Omental fat pad (tissue), 4 donors: ENCODE data around the gene PKD2L1. TPM values are rescaled to one million over a fixed set of nuclear protein-coding genes. Genes with fewer than 3 reads are reported as not detected.
"Not testable (repeated sequence)": the region's sequence is repeated elsewhere in the genome, so short reads cannot be mapped to it uniquely, and the experiment has no call there.

ENCODE experiments used
- ATAC-seq: fragments of 150-250 bp; one replicate; pipeline ENCODE4 v1.9.1; 2016; ENCODE audit warnings: mild to moderate bottlenecking, moderate library complexity; ENCODE audit not compliant: low FRiP score
- DNase-seq: peaks from one replicate; pipeline ENCODE4 v3.0.0-alpha.2; 2019; ENCODE audit warnings: low spot score
- CTCF ChIP-seq, 3 donors: fragments of 450-650 bp; IDR thresholded peaks; one replicate each; pipeline ENCODE4 v1.5.1; 2016 to 2017; ENCODE audit warnings: antibody characterized with exemption in 3 of 3, mild to moderate bottlenecking in 3 of 3, moderate library complexity in 2 of 3
- total RNA-seq, 4 donors: library from RNA; depleted of rRNA; stranded (reverse); fragments of >200 nt; gene quantifications; one replicate each; pipeline ENCODE4 v1.1.0, GENCODE V29; 2016

PKD2L1 gene
- total RNA-seq, 4 donors from 2014 or later: 0.24 to 0.37 TPM; not detected in 2

GRCh38 chr10:100293066-100293465 is 37.0 kb downstream of the PKD2L1 start:
- TF ChIP-seq CTCF (IDR thresholded peaks at IDR 0.05): no peak
- DNase-seq (no peak), ATAC-seq (no peak)

GRCh38 chr10:100292300-100292699 is 37.7 kb downstream of the PKD2L1 start:
- ATAC-seq, DNase-seq: not testable (repeated sequence)

GRCh38 chr10:100291356-100291755 is 38.7 kb downstream of the PKD2L1 start:
- ATAC-seq (no peak), DNase-seq (no peak)
- no peak for TF ChIP-seq CTCF (IDR thresholded peaks at IDR 0.05)

- no peak for TF ChIP-seq CTCF (IDR thresholded peaks at IDR 0.05)
- DNase-seq (no peak), ATAC-seq (no peak)
These were observed 40.4 kb downstream of the PKD2L1 start for GRCh38 chr10:100289641-100290040.

GRCh38 chr10:100288196-100288595 is 41.8 kb downstream of the PKD2L1 start:
- ATAC-seq (no peak), DNase-seq (no peak)
- no peak for TF ChIP-seq CTCF (IDR thresholded peaks at IDR 0.05)

- no peak for DNase-seq
- no peak for TF ChIP-seq CTCF (IDR thresholded peaks at IDR 0.05)
- ATAC-seq: no peak
These were observed 42.3 kb downstream of the PKD2L1 start for GRCh38 chr10:100287756-100288155.

GRCh38 chr10:100286051-100287033 is 43.7 kb downstream of the PKD2L1 start, which contains the start of gene BLOC1S2:
TSS of gene BLOC1S2 (minus strand) at chr10:100286680. CDS start at chr10:100286659, 21 bp downstream.
- ATAC-seq (peak; percentile 98), DNase-seq (peak; percentile 58)

GRCh38 chr10:100285326-100285725 is 44.7 kb downstream of the PKD2L1 start:
- ATAC-seq, DNase-seq: not testable (repeated sequence)

More at GRCh38 chr10:100286051-100287033, 43.7 kb downstream of the PKD2L1 start, which contains the start of gene BLOC1S2:
- TF ChIP-seq CTCF (IDR thresholded peaks at IDR 0.05): no peak
